Gastroesophageal sphincter (tissue), 3 donors: ENCODE data around the gene RNF180.

Source experiments
- POLR2A ChIP-seq, 2 donors: fragments of 450-650 bp; IDR thresholded peaks; one replicate each; pipeline ENCODE4 v1.6.1; 2017; ENCODE audit warnings: antibody characterized with exemption in 2 of 2, mild to moderate bottlenecking in 2 of 2, moderate library complexity in 1 of 2
- TF ChIP-seq, protein P1 (sequence below), 4 experiments: fragments of 200-600 bp in 2 of 4; fragments of 450-650 bp in 2 of 4; sonication (generic) in 1 of 4; IDR thresholded peaks; one replicate each; pipeline ENCODE4 v1.5.1; 2017 to 2019; ENCODE audit warnings: antibody characterized with exemption in 4 of 4, mild to moderate bottlenecking in 2 of 4, moderate library complexity in 2 of 4

DNA sequence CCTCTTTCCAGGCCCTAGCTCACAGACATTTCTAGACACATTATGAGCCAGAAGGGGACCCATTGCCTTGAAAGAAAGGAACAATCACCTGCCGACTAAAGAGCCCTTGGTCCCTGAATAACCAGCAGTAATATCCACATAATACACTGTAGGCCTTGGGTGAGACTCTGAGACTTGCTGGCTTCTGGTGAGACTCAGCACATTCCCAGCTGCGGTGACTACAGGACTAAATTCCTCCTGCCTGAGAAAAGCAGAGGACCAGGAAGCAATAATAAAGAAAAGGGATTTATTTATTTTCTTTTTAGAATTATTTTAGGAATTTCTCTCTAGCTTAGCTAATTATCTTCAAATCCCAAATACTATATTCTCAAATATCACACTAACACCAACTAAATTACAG, 252.4 kb downstream of the RNF180 start:
- TF ChIP-seq, protein P1, sequence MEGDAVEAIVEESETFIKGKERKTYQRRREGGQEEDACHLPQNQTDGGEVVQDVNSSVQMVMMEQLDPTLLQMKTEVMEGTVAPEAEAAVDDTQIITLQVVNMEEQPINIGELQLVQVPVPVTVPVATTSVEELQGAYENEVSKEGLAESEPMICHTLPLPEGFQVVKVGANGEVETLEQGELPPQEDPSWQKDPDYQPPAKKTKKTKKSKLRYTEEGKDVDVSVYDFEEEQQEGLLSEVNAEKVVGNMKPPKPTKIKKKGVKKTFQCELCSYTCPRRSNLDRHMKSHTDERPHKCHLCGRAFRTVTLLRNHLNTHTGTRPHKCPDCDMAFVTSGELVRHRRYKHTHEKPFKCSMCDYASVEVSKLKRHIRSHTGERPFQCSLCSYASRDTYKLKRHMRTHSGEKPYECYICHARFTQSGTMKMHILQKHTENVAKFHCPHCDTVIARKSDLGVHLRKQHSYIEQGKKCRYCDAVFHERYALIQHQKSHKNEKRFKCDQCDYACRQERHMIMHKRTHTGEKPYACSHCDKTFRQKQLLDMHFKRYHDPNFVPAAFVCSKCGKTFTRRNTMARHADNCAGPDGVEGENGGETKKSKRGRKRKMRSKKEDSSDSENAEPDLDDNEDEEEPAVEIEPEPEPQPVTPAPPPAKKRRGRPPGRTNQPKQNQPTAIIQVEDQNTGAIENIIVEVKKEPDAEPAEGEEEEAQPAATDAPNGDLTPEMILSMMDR (IDR thresholded peaks at IDR 0.05) = no peak
- no peak for TF ChIP-seq POLR2A (IDR thresholded peaks at IDR 0.05)
